Non-pigmented ciliary epithelial cell (primary cell): ENCODE data around the gene ROBO1.

Source experiments
- DNase-seq: peaks from one replicate; pipeline ENCODE4 v3.0.0-alpha.2; 2010; ENCODE audit warnings: low read depth

ROBO1 gene

GRCh38 chr3:79670178-79670577, 97.6 kb downstream of the ROBO1 start:
- no peak for DNase-seq

GRCh38 chr3:79664455-79664854, 103.3 kb downstream of the ROBO1 start:
- DNase-seq = no peak

GRCh38 chr3:79661896-79662295, 105.9 kb downstream of the ROBO1 start:
- no peak for DNase-seq

- DNase-seq = no peak
These were observed 110.7 kb downstream of the ROBO1 start for GRCh38 chr3:79657076-79657475.

GRCh38 chr3:79654019-79654418, 113.8 kb downstream of the ROBO1 start:
- DNase-seq = no peak

GRCh38 chr3:79653266-79653830, 114.5 kb downstream of the ROBO1 start:
- DNase-seq = no peak

GRCh38 chr3:79651536-79652065, 116.2 kb downstream of the ROBO1 start:
- peak; percentile 6 for DNase-seq

GRCh38 chr3:79639855-79640254, 127.9 kb downstream of the ROBO1 start:
- DNase-seq = no peak

GRCh38 chr3:79636372-79636771, 131.4 kb downstream of the ROBO1 start:
- DNase-seq = no peak

GRCh38 chr3:79632842-79633241, 135.0 kb downstream of the ROBO1 start:
- no peak for DNase-seq

GRCh38 chr3:79618883-79619282, 148.9 kb downstream of the ROBO1 start:
- DNase-seq = no peak

- DNase-seq = no peak
These were observed 161.4 kb downstream of the ROBO1 start for GRCh38 chr3:79606414-79606813.

GRCh38 chr3:79604681-79605080, 163.1 kb downstream of the ROBO1 start:
- peak; percentile 36 for DNase-seq

- DNase-seq = no peak
These were observed 165.4 kb downstream of the ROBO1 start for GRCh38 chr3:79602385-79602784.

GRCh38 chr3:79598594-79598993, 169.2 kb downstream of the ROBO1 start:
- DNase-seq = no peak

- no peak for DNase-seq
These were observed 170.1 kb downstream of the ROBO1 start for GRCh38 chr3:79597709-79598108.

GRCh38 chr3:79587150-79587549, 180.6 kb downstream of the ROBO1 start:
- DNase-seq = no peak

- DNase-seq = no peak
These were observed 181.6 kb downstream of the ROBO1 start for GRCh38 chr3:79586232-79586631.

- no peak for DNase-seq
These were observed 194.9 kb downstream of the ROBO1 start for GRCh38 chr3:79572930-79573329.

GRCh38 chr3:79568938-79569337, 198.9 kb downstream of the ROBO1 start:
- DNase-seq = no peak

GRCh38 chr3:79564192-79564591, 203.6 kb downstream of the ROBO1 start:
- no peak for DNase-seq

GRCh38 chr3:79560698-79561097, 207.1 kb downstream of the ROBO1 start:
- no peak for DNase-seq

- DNase-seq = no peak
These were observed 208.9 kb downstream of the ROBO1 start for GRCh38 chr3:79558943-79559342.

GRCh38 chr3:79555655-79556054, 212.1 kb downstream of the ROBO1 start:
- DNase-seq = no peak
